Activated T-cell treated with anti-CD3 and anti-CD28 coated beads for 24 hours (primary cell): ENCODE data around the gene RNF5.

Experiments used
- DNase-seq: peaks from one replicate; pipeline ENCODE4 v3.0.0-alpha.2; 2020; ENCODE audit warnings: low read depth

Gene RNF5

DNA sequence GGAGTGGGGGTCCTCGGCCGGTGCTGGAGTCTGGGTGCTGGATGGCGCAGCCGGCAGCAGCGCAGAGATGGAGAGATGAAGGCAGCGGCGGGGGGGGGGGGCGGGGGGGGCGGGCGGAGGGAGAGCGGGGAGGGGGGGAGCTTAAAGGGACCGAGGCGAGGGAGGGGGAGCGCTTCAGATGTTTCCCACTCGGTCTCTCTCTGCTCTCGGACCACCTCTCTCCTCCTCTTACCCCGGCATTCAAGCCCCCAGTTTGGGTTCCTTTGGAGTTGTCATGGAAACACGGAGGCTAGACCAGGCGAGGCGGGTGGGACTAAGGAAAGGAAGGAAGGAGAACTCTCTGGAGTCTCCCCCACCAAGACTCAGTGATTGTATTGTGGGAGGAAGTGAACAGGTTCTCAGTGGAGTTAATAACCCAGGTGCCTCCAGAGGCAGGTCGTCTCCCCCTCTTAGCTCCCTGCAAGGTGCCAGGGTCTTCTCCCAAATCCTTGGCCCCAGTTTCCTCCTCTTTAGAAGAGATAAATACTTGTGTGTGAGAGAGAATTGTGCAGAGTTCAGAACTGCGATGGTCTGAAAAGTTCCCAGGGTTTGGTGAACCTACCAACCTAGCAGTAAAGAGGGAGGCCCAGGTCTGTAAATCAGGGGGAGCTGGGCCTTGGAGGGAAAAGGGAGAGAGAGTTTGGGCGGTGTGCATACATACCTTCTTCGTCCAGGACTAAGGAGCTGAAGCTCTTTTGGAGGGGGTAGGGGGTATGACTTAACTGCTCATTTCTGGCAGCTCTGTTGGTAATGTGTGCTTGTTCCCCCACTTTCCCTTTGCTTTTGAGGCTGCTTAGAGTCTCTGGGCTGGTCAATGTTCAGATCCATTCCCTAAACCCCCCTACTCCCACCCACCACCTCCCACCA is 26.1 kb upstream of the RNF5 start, which contains the start of gene PRRT1:
Gene PRRT1 (minus strand): TSS at position 77 of the 906 bp plus-strand sequence. CDS start 112 bp downstream, outside the sequence.
- DNase-seq = no peak

DNA sequence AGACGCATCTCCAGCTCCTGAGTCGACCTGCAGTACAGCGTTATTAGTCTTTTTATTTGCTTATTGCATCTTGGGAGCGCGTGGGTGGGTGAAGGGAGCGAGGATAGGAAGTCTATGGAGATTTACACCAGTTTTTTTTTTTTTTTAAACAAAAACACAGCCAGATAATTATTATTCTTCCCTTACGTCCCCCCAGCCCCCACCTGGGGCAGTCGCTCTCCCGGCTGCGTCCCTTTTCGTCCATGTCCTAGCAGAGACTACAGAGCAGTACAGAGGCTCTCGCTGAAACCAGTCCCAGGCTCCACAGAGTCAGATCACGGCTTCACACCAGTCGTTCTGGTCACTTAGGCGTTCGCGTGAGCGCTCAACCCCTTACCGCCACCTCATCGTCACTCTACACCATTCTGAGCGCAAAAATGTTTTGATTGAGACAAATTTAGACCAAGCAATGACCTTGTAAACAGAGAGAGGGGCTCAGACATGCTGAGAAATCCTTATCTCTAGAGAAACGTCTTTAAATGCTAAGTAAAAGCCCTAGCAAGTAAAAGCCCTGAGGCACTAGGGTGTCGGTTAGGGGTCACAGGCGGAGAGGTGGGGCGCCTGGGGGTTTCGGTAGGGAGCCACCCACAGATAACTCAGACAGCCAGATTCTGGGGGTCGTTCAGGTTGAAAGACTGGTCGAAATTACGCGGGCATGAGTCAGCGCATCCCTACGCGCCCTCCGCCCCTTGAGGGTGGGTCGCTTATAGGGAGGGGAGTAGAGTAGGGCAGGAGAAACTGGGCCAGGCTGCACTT is 25.2 kb upstream of the RNF5 start:
- DNase-seq = no peak

DNA sequence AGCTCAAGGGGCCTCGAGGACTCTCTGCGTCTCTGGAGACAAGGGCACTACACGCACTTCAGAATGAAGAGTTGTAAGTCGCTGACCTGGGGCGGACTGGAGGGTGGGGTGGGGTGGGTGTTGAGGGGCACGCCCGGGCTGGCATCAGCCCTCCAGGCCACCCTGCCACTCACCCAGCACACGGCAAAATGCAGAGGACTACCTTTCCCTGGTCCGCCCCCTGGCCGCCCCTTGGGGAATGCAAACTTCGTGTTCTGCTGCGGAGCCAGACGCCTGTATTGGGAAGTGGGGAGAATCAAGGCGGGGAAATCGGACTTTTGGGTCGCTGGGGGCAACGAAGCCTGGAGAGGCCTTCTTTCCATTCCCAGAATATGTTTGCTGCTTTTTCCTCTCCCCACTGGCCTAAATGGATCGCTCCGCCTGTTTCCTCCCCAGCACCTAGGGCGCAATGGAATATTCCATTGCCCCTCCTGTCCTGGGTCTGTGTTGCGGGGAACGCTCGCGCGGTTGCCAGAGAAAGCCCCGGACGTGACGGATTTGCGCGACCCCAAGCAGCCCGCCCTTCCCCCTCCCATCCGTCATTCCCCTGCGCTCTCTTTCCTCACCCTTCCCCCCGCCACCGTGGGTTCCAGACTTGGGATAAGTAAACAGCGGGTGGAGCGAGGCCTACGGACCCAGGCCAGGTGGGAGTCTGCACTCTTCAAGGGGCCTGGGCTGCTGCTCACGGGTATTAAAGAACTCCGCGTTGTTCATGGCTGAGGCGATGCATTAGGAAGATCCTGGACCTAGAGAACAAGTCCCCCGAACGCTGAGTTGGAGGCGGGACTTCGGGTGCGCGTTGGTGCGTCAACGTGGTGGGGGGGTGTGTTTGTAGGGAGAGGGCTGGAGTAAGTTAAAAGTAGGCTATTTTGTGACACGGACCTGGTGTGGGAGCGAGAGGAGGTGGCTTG is 24.4 kb upstream of the RNF5 start, which contains the start of gene PPT2:
Gene PPT2 (plus strand): TSS at position 578 of the 950 bp plus-strand sequence. CDS start 454 bp downstream, outside the sequence.
- DNase-seq = peak; percentile 79

DNA sequence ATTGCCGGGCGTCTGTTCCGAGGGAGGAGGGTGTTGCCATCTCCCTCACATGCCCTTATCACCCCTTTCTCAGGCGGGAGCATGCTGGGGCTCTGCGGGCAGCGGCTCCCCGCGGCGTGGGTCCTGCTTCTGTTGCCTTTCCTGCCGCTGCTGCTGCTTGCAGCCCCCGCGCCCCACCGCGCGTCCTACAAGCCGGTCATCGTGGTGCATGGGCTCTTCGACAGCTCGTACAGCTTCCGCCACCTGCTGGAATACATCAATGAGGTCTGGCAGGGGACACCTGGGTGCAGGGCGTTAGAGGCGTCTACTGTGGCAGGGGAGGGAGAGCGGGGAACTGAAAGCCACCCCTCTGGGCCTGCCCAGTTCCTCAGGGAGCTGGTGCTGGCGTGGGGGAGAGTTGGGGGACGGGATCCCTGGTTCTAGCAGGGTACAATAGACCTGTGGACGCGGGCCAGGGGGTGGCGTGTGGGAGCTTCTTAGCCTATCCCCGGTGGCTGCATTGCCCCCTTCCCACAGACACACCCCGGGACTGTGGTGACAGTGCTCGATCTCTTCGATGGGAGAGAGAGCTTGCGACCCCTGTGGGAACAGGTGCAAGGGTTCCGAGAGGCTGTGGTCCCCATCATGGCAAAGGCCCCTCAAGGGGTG is 23.6 kb upstream of the RNF5 start:
- DNase-seq = peak; percentile 46

DNA sequence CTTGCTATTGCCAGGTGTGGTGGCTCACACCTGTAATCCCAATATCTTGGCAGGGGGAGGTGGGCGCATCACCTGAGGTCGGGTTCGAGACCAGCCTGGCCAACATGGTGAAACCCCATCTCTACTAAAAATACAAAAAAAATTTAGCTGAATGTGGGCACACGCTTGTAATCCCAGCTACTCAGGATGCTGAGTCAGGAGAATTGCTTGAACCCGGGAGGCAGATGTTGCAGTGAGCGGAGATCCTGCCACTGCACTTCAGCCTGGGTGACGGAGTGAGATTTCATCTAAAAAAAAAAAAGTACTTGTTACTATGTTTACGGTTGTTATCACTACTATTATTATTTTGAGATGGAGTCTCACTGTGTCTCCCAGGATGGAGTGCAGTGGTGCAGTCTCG is 21.3 kb upstream of the RNF5 start:
- DNase-seq = no peak

DNA sequence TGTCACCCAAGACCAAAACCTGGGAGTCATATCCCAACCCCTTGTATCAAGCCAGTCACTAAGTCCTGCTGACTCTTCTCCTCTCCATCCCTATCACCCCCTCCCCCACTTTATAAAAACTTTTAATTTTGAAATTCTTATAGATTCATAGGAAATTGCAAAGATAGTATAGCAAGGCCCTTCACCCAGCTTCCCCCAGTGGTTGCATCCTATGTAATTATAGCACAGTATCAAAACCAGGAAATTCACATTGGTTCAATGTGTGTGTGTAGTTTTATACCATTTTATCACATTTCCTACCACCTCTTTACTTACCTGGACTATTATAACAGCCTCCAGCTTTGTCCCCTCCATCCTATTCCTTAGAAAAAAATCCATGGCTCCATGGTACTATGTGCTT is 20.2 kb upstream of the RNF5 start:
- no peak for DNase-seq

- DNase-seq = no peak
Observed at GRCh38 chr6:32163559-32164258, 14.5 kb upstream of the RNF5 start.

DNA sequence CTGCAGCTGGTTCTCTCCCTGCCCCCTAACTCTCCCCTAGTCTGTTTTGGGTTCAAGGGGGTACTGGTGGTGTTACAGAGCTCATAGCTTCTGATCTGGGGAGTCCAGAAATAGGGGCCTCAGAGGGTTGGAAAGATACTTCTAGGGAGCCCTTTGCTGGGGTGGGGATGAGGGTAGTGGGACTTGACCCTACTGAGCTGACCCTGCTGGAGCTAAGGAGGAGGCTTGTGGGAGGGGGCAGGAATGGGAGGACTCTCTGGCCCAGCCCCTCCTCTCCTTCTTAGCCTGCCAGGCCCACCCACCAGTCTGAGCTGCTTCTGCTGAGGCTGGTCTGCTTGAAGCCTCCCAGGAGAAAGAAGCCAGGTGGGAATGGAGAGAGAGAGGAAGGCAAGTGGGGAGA is 13.9 kb upstream of the RNF5 start, which contains the start of gene EGFL8:
Gene EGFL8 (plus strand): TSS at position 301 of the 400 bp plus-strand sequence. CDS start 1,571 bp downstream, outside the sequence.
- DNase-seq = no peak

- no peak for DNase-seq
Observed at GRCh38 chr6:32166411-32167061, 11.7 kb upstream of the RNF5 start.

GRCh38 chr6:32167154-32167760 is 10.9 kb upstream of the RNF5 start:
- DNase-seq = no peak

GRCh38 chr6:32167761-32168262 is 10.4 kb upstream of the RNF5 start:
- no peak for DNase-seq

- no peak for DNase-seq
Observed at GRCh38 chr6:32168350-32168749, 9.9 kb upstream of the RNF5 start.

GRCh38 chr6:32168807-32169591 is 9.2 kb upstream of the RNF5 start:
- no peak for DNase-seq

- no peak for DNase-seq
Observed at GRCh38 chr6:32170294-32170693, 7.9 kb upstream of the RNF5 start.

DNA sequence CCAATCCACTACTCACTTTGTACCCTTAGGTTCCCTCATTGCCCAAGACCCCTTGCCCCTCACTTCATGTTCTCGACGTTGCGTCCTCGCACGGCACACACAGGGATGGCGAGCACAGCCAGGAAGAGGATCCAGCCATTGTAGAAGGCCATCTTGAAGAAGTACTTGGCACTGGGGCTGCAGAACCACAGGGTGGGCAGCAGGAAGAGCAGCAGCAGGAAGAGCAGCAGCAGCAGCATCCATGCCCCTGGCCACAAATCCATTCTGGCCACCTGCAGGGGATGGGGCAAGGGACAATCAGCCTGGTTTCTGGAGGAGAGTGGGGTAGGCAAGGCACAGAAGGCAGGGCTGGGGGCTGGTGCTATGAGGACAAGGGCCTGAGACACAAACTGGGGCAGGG is 7.0 kb upstream of the RNF5 start:
- no peak for DNase-seq

DNA sequence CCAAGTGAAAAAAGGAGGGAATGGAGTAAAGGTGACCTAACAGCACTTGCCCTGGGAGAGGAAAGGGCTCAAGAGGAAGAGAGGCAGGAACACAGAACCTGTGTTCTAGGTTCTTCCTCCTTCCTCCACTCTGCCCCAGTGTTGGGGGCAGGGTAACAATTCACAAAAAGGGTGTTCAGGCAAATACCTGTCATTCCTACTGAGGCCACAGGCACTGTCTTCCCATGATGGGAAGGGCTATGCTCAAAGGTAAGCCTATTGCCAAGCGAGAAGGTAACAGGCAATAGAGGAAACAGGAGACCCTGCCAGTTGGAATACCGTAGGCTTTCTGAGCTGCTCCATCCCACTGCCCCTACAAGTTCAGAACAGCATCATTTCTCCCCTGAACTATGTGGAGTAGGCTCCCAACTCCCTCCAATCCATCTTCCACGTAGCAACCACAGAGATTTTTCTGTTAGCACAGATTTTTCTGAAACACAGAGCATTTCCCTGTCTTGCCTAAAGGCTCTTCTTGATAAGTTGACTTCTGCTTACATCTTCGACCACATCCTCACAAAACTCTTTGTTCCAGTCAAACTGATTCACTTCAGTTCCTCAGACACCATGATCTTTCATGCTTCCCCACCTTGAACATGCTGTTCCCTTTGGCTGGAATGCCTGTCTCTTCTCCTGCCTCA is 5.0 kb upstream of the RNF5 start:
- no peak for DNase-seq

DNA sequence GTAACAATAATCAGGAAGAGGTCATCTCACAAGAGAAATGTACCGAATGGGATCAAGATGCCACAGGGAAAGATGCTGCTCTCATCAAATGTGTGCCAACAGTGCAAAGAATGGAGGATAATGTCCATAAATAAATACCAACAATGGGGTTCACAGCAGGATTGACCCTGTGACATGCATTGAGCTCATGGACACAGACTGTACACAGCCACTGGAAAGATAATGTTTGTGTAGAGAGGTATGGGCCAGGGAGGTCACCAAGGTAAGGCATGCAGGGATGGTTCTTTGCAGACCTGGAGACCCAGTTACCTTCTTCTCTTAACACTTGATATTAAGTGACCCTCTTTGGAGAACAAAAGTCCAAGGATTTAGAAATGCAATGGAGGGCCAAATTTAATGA is 3.8 kb upstream of the RNF5 start:
- DNase-seq = no peak

GRCh38 chr6:32175322-32175710 is 2.9 kb upstream of the RNF5 start:
- no peak for DNase-seq
